GM19455 (cell line): ENCODE data around the gene ABCC3.

Experiments
- ATAC-seq: cut with Tn5 transposase; IDR thresholded peaks from one replicate; pipeline ENCODE4 v1.9.1; 2021; ENCODE audit not compliant: unreplicated experiment

Gene ABCC3

GRCh38 chr17:50634224-50634914 is at the start of gene ABCC3:
TSS of gene ABCC3 (plus strand) at chr17:50634881. CDS start at chr17:50634937, 56 bp downstream.
- no peak for ATAC-seq

GRCh38 chr17:50585346-50585745 is 49.3 kb upstream of the ABCC3 start:
- ATAC-seq, result no peak

GRCh38 chr17:50585891-50586290 is 48.8 kb upstream of the ABCC3 start:
- ATAC-seq, result no peak

- ATAC-seq, result no peak
Observed at GRCh38 chr17:50586421-50587247, 48.0 kb upstream of the ABCC3 start.

GRCh38 chr17:50587571-50587970 is 47.1 kb upstream of the ABCC3 start:
- no peak for ATAC-seq

- no peak for ATAC-seq
Observed at GRCh38 chr17:50588391-50589049, 46.2 kb upstream of the ABCC3 start.

- no peak for ATAC-seq
Observed at GRCh38 chr17:50589095-50589705, 45.5 kb upstream of the ABCC3 start.

- no peak for ATAC-seq
Observed at GRCh38 chr17:50590946-50591737, 43.5 kb upstream of the ABCC3 start.

GRCh38 chr17:50593321-50593720 is 41.4 kb upstream of the ABCC3 start:
- ATAC-seq, result no peak

GRCh38 chr17:50594128-50594823 is 40.4 kb upstream of the ABCC3 start:
- no peak for ATAC-seq

- ATAC-seq, result no peak
Observed at GRCh38 chr17:50594892-50595291, 39.8 kb upstream of the ABCC3 start.

GRCh38 chr17:50596191-50597037 is 38.3 kb upstream of the ABCC3 start:
- ATAC-seq, result no peak

GRCh38 chr17:50598487-50598886 is 36.2 kb upstream of the ABCC3 start:
- no peak for ATAC-seq

- no peak for ATAC-seq
Observed at GRCh38 chr17:50599606-50600005, 35.1 kb upstream of the ABCC3 start.

- ATAC-seq, result no peak
Observed at GRCh38 chr17:50601823-50602375, 32.8 kb upstream of the ABCC3 start.

- no peak for ATAC-seq
Observed at GRCh38 chr17:50602836-50603235, 31.8 kb upstream of the ABCC3 start.

- no peak for ATAC-seq
Observed at GRCh38 chr17:50603340-50603739, 31.3 kb upstream of the ABCC3 start.

GRCh38 chr17:50604513-50604912 is 30.2 kb upstream of the ABCC3 start:
- no peak for ATAC-seq

- ATAC-seq, result no peak
Observed at GRCh38 chr17:50605429-50605828, 29.3 kb upstream of the ABCC3 start.
